Activated CD8-positive, alpha-beta T cell treated with anti-CD3 and anti-CD28 coated beads for 36 hours (primary cell): ENCODE results near the gene RARRES2. TPM values are rescaled to one million over a fixed set of nuclear protein-coding genes. Genes with fewer than 3 reads are reported as not detected.
A peak's percentile ranks its signal among the peaks of the same experiment; 100 is the strongest.

Source experiments
- ATAC-seq: fragments of 200-7000 bp; cut with Tn5 transposase; one replicate; pipeline ENCODE4 v1.10.0; 2021; ENCODE audit warnings: mild to moderate bottlenecking, moderate library complexity
- CTCF ChIA-PET: fragments of 350-600 bp; sonication (Branson Sonifier 250); formaldehyde crosslinking; loops from one replicate; lab custom pipeline; 2021; ENCODE audit warnings: antibody characterized with exemption; lab: Charles Lee
- POLR2A ChIA-PET: fragments of 350-600 bp; sonication (Branson Sonifier 250); formaldehyde crosslinking; loops from one replicate; lab custom pipeline; 2021; ENCODE audit warnings: antibody characterized with exemption; lab: Charles Lee
- DNase-seq: peaks from one replicate; pipeline ENCODE4 v3.0.0-alpha.2; 2020
- H3K27ac Mint-ChIP-seq: one replicate; pipeline ENCODE4 v1.8.0; 2021; ENCODE audit warnings: mild to moderate bottlenecking, mixed read lengths
- H3K27me3 Mint-ChIP-seq: one replicate; pipeline ENCODE4 v1.8.0; 2021; ENCODE audit warnings: mixed read lengths
- H3K36me3 Mint-ChIP-seq: one replicate; pipeline ENCODE4 v1.8.0; 2021; ENCODE audit warnings: low read depth, mixed read lengths
- H3K4me1 Mint-ChIP-seq: one replicate; pipeline ENCODE4 v1.8.0; 2021; ENCODE audit warnings: low read depth, mixed read lengths
- H3K4me3 Mint-ChIP-seq: one replicate; pipeline ENCODE4 v1.8.0; 2021; ENCODE audit warnings: mild to moderate bottlenecking, moderate library complexity, mixed read lengths
- H3K9me3 Mint-ChIP-seq: one replicate; pipeline ENCODE4 v1.8.0; 2021; ENCODE audit warnings: mixed read lengths
- CTCF ChIP-seq: fragments of 200-600 bp; IDR thresholded peaks from one replicate; pipeline ENCODE4 v1.8.0; 2022; ENCODE audit warnings: antibody characterized with exemption, mild to moderate bottlenecking
- intact Hi-C: fragments of 100-400 bp; cut with micrococcal nuclease; formaldehyde crosslinking; loops from one replicate; pipeline ENCODE4 v1.10.0; 2022
- total RNA-seq, 2 experiments: library from RNA; stranded (reverse); gene quantifications; one replicate each; pipeline ENCODE4 v1.2.3, GENCODE V29; 2021

The RARRES2 gene
- total RNA-seq, 2 experiments from 2014 or later: not detected

- H3K27ac Mint-ChIP-seq: peak overlapping the region; percentile 62
- intact Hi-C loops: no loop called here
- no peaks in the 10 kb centered on the region for H3K27me3 Mint-ChIP-seq
- ChIA-PET POLR2A (interaction anchor here (1.9 to 2.3 kb wide), 4 partner anchors 11 to 27 kb away, joined by 7 to 26 read pairs (median 12); partner anchors contain the start of gene REPIN1), CTCF (interaction anchor here (1.0 to 1.7 kb wide), 3 partner anchors 24 to 27 kb away, joined by 3 to 10 read pairs (median 4); a partner anchor contains a TSS)
- no peaks in the 10 kb centered on the region for H3K9me3 Mint-ChIP-seq
- no peak for TF ChIP-seq CTCF
- DNase-seq: peak; percentile 30
- H3K36me3 Mint-ChIP-seq: peaks cover 4% of the 10 kb centered on the region
- H3K4me3 Mint-ChIP-seq: peak overlapping the region; percentile 88
- peak; percentile 37 for ATAC-seq
- H3K4me1 Mint-ChIP-seq: peaks cover 41% of the 10 kb centered on the region
Observed at GRCh38 chr7:150379441-150380379, 38.3 kb upstream of the RARRES2 start.

DNA sequence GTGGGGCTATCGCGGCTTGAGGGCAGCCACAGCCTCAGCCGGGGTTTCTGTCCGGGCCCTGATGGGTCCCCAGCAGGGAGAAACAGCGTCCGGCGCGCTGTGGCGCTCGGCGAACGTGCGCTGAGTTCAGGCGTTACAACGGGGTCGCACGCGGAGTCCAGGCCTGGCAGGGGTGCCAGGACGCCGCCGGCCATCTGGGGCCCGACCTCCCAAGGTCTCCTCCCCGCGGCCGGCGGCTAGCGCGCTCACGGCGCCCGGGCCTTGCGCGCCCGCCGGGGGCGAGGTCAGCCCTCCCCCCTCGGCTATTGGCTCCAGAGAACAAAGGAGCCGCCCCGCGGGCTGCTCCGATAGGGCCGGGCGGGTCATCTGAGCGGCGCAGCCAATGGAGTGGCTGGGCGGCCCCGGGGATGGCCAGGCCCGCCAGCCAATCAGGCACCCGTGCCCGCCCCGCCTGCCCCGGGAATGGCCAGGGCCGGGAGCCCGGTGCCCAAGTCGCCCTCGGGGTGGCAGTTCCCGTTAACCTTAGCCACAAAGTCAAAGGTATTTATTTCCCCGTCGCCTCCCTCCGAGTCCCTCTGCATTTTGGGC is 37.5 kb upstream of the RARRES2 start, which contains the start of gene ZNF775:
Gene ZNF775 (plus strand): TSS at position 478 of the 588 bp plus-strand sequence. CDS start 9,141 bp downstream, outside the sequence.
- Mint-ChIP-seq H3K9me3 (no peaks in the 10 kb centered on the region), H3K4me3 (peak within 1 kb of the TSS; percentile 88), H3K36me3 (peaks cover 9% of the 10 kb centered on the region), H3K27me3 (no peaks in the 10 kb centered on the region), H3K27ac (peak within 1 kb of the TSS; percentile 70), H3K4me1 (peaks cover 47% of the 10 kb centered on the region)
- ATAC-seq (peak; percentile 97), DNase-seq (peak; percentile 94)
- no peak for TF ChIP-seq CTCF
- POLR2A ChIA-PET: interaction anchor here (1.0 to 2.3 kb wide), 4 partner anchors 10 to 27 kb away, joined by 4 to 26 read pairs (median 12); partner anchors contain the start of gene REPIN1
- CTCF ChIA-PET: interaction anchor here (1.4 to 2.2 kb wide), 3 partner anchors 10 to 29 kb away, joined by 4 to 10 read pairs (median 7); partner anchors contain the start of gene REPIN1
- intact Hi-C loops: no loop called here

DNA sequence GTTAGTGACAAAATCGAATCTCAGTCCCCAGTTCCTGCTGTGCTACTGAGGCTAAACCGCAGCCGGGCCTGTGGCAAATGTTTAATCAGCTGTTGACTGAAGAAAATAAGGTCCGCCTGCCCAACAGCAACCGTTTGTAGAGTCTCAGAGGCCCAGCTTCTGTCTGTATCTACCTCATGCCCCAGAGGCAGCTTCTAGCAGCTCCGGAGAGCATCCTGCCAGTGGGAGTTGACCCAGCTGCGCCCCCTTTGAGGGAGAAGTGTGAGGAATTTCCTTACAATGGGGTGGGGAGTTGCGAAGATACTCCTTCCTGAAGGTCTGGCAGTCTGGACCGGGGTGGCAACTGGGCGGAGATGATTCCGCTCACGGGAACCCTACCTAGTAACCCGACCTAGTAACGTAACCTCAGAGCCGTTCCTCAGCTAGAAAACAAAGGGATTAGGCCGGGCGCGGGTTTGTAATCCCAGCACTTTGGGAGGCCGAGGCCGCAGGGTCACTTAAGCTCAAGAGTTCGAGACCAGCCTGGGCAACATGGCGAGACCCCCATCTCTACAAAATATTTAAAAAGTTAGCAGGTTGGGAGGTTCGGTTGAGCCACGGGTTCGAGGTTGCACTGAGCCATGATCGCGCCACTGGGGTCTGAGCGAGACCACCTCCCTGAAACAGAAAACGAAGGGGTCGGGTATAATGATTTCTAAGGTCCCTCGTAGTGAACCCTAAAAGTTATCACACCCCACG is 36.9 kb upstream of the RARRES2 start:
- ChIA-PET CTCF (interaction anchor here (0.9 to 2.2 kb wide), 5 partner anchors 9 to 44 kb away, joined by 3 to 10 read pairs (median 4); partner anchors contain the start of gene REPIN1), POLR2A (interaction anchor here (0.9 to 2.3 kb wide), 5 partner anchors 10 to 28 kb away, joined by 4 to 26 read pairs (median 8); partner anchors contain the start of gene REPIN1)
- Mint-ChIP-seq H3K36me3 (peaks cover 14% of the 10 kb centered on the region), H3K27me3 (no peaks in the 10 kb centered on the region), H3K4me3 (peak overlapping the region; percentile 73), H3K27ac (peak overlapping the region; percentile 70), H3K9me3 (no peaks in the 10 kb centered on the region), H3K4me1 (peaks cover 53% of the 10 kb centered on the region)
- DNase-seq: peak; percentile 77
- intact Hi-C loops: no loop called here
- no peak for TF ChIP-seq CTCF
- ATAC-seq: no peak

- ATAC-seq (no peak), DNase-seq (no peak)
- no peaks in the 10 kb centered on the region for H3K27me3 Mint-ChIP-seq
- H3K9me3 Mint-ChIP-seq: no peaks in the 10 kb centered on the region
- no peak for TF ChIP-seq CTCF
- H3K4me3 Mint-ChIP-seq: peak overlapping the region; percentile 73
- intact Hi-C loops: no loop called here
- ChIA-PET CTCF (interaction anchor here (0.9 to 2.2 kb wide), 6 partner anchors 9 to 45 kb away, joined by 3 to 10 read pairs (median 4); partner anchors contain the start of gene REPIN1), POLR2A (interaction anchor here (0.7 to 2.3 kb wide), 5 partner anchors 9 to 29 kb away, joined by 3 to 26 read pairs (median 8); partner anchors contain the start of gene REPIN1)
- peak overlapping the region; percentile 57 for H3K27ac Mint-ChIP-seq
- H3K4me1 Mint-ChIP-seq: peaks cover 60% of the 10 kb centered on the region
- peaks cover 17% of the 10 kb centered on the region for H3K36me3 Mint-ChIP-seq
Observed at GRCh38 chr7:150377635-150378034, 36.2 kb upstream of the RARRES2 start.
